HG02885 (cell line): Measurements from ENCODE around the gene USO1.

ENCODE experiments used
- ATAC-seq: cut with Tn5 transposase; IDR thresholded peaks from one replicate; pipeline ENCODE4 v1.9.1; 2021; ENCODE audit warnings: mild to moderate bottlenecking; ENCODE audit not compliant: unreplicated experiment, poor library complexity

Gene USO1

GRCh38 chr4:75831856-75832405 lies 107.6 kb downstream of the USO1 start:
- no peak for ATAC-seq

- ATAC-seq = no peak
Measured at GRCh38 chr4:75834095-75834771, 109.9 kb downstream of the USO1 start.

GRCh38 chr4:75834772-75835154 lies 110.4 kb downstream of the USO1 start:
- no peak for ATAC-seq

GRCh38 chr4:75841641-75842520 lies 117.5 kb downstream of the USO1 start:
- ATAC-seq = no peak

- ATAC-seq = no peak
Measured at GRCh38 chr4:75843596-75843995, 119.2 kb downstream of the USO1 start.

GRCh38 chr4:75844151-75844662 lies 119.8 kb downstream of the USO1 start:
- ATAC-seq = no peak

GRCh38 chr4:75845992-75846391 lies 121.6 kb downstream of the USO1 start:
- ATAC-seq = no peak

GRCh38 chr4:75848171-75848760 lies 123.9 kb downstream of the USO1 start:
- ATAC-seq = peak; percentile 80

- peak; percentile 42 for ATAC-seq
Measured at GRCh38 chr4:75848891-75849290, 124.5 kb downstream of the USO1 start.

GRCh38 chr4:75849461-75849860 lies 125.1 kb downstream of the USO1 start:
- no peak for ATAC-seq

GRCh38 chr4:75858721-75859120 lies 134.3 kb downstream of the USO1 start:
- no peak for ATAC-seq

GRCh38 chr4:75860606-75861005 lies 136.2 kb downstream of the USO1 start:
- ATAC-seq = no peak
